HEK293 (cell line): ENCODE results near the gene CENPS.
A peak's percentile ranks its signal among the peaks of the same experiment; 100 is the strongest.

Source experiments
- AEBP2 ChIP-seq: fragments of 450-650 bp; formaldehyde crosslinking; IDR thresholded peaks from 2 replicates; pipeline ENCODE4 v1.5.1; 2016; ENCODE audit warnings: missing biosample characterization, missing genetic modification characterization, borderline replicate concordance
- KLF7 ChIP-seq: fragments of 450-650 bp; formaldehyde crosslinking; IDR thresholded peaks from 2 replicates; pipeline ENCODE4 v1.5.1; 2016; ENCODE audit warnings: missing biosample characterization, missing genetic modification characterization, borderline replicate concordance
- SCRT1 ChIP-seq: fragments of 450-650 bp; formaldehyde crosslinking; IDR thresholded peaks from 2 replicates; pipeline ENCODE4 v1.5.1; 2016; ENCODE audit warnings: missing biosample characterization, missing genetic modification characterization, borderline replicate concordance
- SP2 ChIP-seq: fragments of 450-650 bp; formaldehyde crosslinking; IDR thresholded peaks from 2 replicates; pipeline ENCODE4 v1.5.1; 2016; ENCODE audit warnings: missing biosample characterization, missing genetic modification characterization
- TRIM28 ChIP-seq: IDR thresholded peaks from 2 replicates; pipeline ENCODE4 v1.6.1; 2011; ENCODE audit warnings: low read length, control low read depth, borderline replicate concordance
- WT1 ChIP-seq: fragments of 450-650 bp; formaldehyde crosslinking; IDR thresholded peaks from 2 replicates; pipeline ENCODE4 v1.5.1; 2016; ENCODE audit warnings: missing biosample characterization, missing genetic modification characterization
- YY1 ChIP-seq: fragments of 450-650 bp; formaldehyde crosslinking; IDR thresholded peaks from 2 replicates; pipeline ENCODE4 v1.5.1; 2018; ENCODE audit warnings: missing biosample characterization, missing genetic modification characterization
- ZBTB7A ChIP-seq: fragments of 450-650 bp; formaldehyde crosslinking; IDR thresholded peaks from 2 replicates; pipeline ENCODE4 v1.5.1; 2016; ENCODE audit warnings: low read depth, missing biosample characterization, missing genetic modification characterization
- ZIC2 ChIP-seq: fragments of 450-650 bp; formaldehyde crosslinking; IDR thresholded peaks from 2 replicates; pipeline ENCODE4 v1.5.1; 2016; ENCODE audit warnings: missing biosample characterization, missing genetic modification characterization
- ZNF114 ChIP-seq: fragments of 450-650 bp; formaldehyde crosslinking; IDR thresholded peaks from 2 replicates; pipeline ENCODE4 v1.5.0; 2017; ENCODE audit warnings: missing biosample characterization, missing genetic modification characterization
- ZNF24 ChIP-seq: fragments of 450-650 bp; formaldehyde crosslinking; IDR thresholded peaks from 2 replicates; pipeline ENCODE4 v1.5.1; 2016; ENCODE audit warnings: missing biosample characterization, missing genetic modification characterization
- ZNF292 ChIP-seq: fragments of 450-650 bp; formaldehyde crosslinking; IDR thresholded peaks from 2 replicates; pipeline ENCODE4 v1.5.1; 2016; ENCODE audit warnings: low read depth, missing biosample characterization, missing genetic modification characterization, borderline replicate concordance
- ZNF335 ChIP-seq: fragments of 450-650 bp; formaldehyde crosslinking; conservative IDR thresholded peaks from 2 replicates; pipeline ENCODE4 v1.5.1; 2016; ENCODE audit warnings: missing biosample characterization, missing genetic modification characterization
- ZNF394 ChIP-seq: fragments of 450-650 bp; formaldehyde crosslinking; IDR thresholded peaks from 2 replicates; pipeline ENCODE4 v1.5.1; 2016; ENCODE audit warnings: missing biosample characterization, missing genetic modification characterization, mild to moderate bottlenecking, moderate library complexity, borderline replicate concordance
- ZNF449 ChIP-seq: fragments of 450-650 bp; formaldehyde crosslinking; IDR thresholded peaks from 2 replicates; pipeline ENCODE4 v1.5.1; 2017; ENCODE audit warnings: missing biosample characterization, mild to moderate bottlenecking, missing genetic modification characterization, moderate library complexity
- ZNF561 ChIP-seq: fragments of 450-650 bp; IDR thresholded peaks from 2 replicates; pipeline ENCODE4 v1.5.1; 2018; ENCODE audit warnings: missing biosample characterization, missing genetic modification characterization, borderline replicate concordance
- ZNF580 ChIP-seq: fragments of 450-650 bp; formaldehyde crosslinking; IDR thresholded peaks from 2 replicates; pipeline ENCODE4 v1.5.1; 2016; ENCODE audit warnings: missing biosample characterization, missing genetic modification characterization
- ZNF610 ChIP-seq: fragments of 450-650 bp; formaldehyde crosslinking; IDR thresholded peaks from 2 replicates; pipeline ENCODE4 v1.5.1; 2016; ENCODE audit warnings: missing biosample characterization, missing genetic modification characterization, borderline replicate concordance
- ZNF701 ChIP-seq: fragments of 450-650 bp; formaldehyde crosslinking; IDR thresholded peaks from 2 replicates; pipeline ENCODE4 v1.5.1; 2016; ENCODE audit warnings: missing biosample characterization, missing genetic modification characterization
- TF ChIP-seq, protein P1 (sequence below): fragments of 450-650 bp; formaldehyde crosslinking; IDR thresholded peaks from 2 replicates; pipeline ENCODE4 v1.5.1; 2016; ENCODE audit warnings: missing biosample characterization, missing genetic modification characterization
- TF ChIP-seq, protein P2 (sequence below): fragments of 450-650 bp; formaldehyde crosslinking; IDR thresholded peaks from 2 replicates; pipeline ENCODE4 v1.5.1; 2016; ENCODE audit warnings: missing biosample characterization, missing genetic modification characterization
- TF ChIP-seq, protein P3 (sequence below): fragments of 450-650 bp; formaldehyde crosslinking; IDR thresholded peaks from 2 replicates; pipeline ENCODE4 v1.5.1; 2016; ENCODE audit warnings: missing biosample characterization, missing genetic modification characterization
- TF ChIP-seq, protein P4 (sequence below): fragments of 450-650 bp; formaldehyde crosslinking; IDR thresholded peaks from 2 replicates; pipeline ENCODE4 v1.5.1; 2016; ENCODE audit warnings: missing biosample characterization, missing genetic modification characterization

CENPS gene

DNA sequence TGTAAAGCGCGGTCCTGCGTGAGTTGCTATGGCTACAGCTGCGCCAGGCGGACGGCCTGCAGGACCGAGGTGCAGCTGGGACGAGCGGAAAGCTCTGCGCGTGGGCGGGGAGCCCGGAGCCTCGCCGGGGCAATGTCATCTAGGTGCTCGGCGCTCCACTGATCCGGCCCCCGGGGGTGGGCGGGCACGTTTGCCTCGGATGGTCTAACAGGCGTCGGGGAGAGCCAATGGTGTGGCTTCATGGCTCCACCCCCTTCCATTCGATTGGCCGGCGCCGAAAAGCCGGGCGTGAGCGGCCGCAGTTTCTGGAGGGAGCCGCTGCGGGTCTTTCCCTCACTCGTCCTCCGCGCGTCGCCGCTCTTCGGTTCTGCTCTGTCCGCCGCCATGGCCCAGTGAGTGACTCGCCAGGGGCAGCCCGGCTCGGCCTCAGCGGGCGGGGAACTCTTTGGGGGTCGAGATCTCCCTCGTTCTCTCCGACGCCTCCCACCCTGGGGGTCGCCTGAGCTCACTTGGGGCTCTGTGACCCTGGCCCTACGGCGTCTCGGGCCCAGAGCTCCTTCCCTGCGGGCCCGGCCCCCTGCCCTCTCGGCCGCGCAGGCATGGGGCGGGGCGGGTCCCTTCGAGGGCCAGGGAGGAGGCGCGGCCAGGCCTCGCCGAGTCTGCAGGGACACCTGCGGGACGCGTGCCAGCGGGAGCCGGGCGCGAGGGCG lies 31.3 kb upstream of the CENPS start, which contains the start of gene PGD (continued):
- TF ChIP-seq ZNF114 (tag by site-specific recombination) (no peak), ZNF580 (tag by site-specific recombination) (0 out of 2 replicates have a peak, but pooled peaks have one; percentile 25), TRIM28 (0 out of 2 replicates have a peak, but pooled peaks have one; percentile 51), ZIC2 (tag by site-specific recombination) (peak; percentile 88), AEBP2 (tag by site-specific recombination) (no peak), YY1 (tag by site-specific recombination) (peak; percentile 81), ZNF394 (peak; percentile 74), ZNF292 (no peak), ZNF610 (tag by site-specific recombination) (peak; percentile 72; the same call in 1 of the 2 replicates), ZNF449 (tag by site-specific recombination) (no peak), ZNF24 (tag by site-specific recombination) (peak; percentile 78), ZNF701 (tag by site-specific recombination) (no peak), KLF7 (tag by site-specific recombination) (peak; percentile 86; the same call in 1 of the 2 replicates), ZBTB7A (tag by site-specific recombination) (peak; percentile 33; the same call in 1 of the 2 replicates), WT1 (tag by site-specific recombination) (no peak), ZNF335 (peak; percentile 94), SCRT1 (tag by site-specific recombination) (0 out of 2 replicates have a peak, but pooled peaks have one; percentile 24), SP2 (peak; percentile 98), ZNF561 (tag by site-specific recombination) (peak; percentile 59; the same call in 1 of the 2 replicates)
- TF ChIP-seq, protein P1, sequence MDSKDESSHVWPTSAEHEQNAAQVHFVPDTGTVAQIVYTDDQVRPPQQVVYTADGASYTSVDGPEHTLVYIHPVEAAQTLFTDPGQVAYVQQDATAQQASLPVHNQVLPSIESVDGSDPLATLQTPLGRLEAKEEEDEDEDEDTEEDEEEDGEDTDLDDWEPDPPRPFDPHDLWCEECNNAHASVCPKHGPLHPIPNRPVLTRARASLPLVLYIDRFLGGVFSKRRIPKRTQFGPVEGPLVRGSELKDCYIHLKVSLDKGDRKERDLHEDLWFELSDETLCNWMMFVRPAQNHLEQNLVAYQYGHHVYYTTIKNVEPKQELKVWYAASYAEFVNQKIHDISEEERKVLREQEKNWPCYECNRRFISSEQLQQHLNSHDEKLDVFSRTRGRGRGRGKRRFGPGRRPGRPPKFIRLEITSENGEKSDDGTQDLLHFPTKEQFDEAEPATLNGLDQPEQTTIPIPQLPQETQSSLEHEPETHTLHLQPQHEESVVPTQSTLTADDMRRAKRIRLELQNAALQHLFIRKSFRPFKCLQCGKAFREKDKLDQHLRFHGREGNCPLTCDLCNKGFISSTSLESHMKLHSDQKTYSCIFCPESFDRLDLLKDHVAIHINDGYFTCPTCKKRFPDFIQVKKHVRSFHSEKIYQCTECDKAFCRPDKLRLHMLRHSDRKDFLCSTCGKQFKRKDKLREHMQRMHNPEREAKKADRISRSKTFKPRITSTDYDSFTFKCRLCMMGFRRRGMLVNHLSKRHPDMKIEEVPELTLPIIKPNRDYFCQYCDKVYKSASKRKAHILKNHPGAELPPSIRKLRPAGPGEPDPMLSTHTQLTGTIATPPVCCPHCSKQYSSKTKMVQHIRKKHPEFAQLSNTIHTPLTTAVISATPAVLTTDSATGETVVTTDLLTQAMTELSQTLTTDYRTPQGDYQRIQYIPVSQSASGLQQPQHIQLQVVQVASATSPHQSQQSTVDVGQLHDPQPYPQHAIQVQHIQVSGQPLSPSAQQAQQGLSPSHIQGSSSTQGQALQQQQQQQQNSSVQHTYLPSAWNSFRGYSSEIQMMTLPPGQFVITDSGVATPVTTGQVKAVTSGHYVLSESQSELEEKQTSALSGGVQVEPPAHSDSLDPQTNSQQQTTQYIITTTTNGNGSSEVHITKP (tag by site-specific recombination), result peak; percentile 76
- TF ChIP-seq, protein P2, sequence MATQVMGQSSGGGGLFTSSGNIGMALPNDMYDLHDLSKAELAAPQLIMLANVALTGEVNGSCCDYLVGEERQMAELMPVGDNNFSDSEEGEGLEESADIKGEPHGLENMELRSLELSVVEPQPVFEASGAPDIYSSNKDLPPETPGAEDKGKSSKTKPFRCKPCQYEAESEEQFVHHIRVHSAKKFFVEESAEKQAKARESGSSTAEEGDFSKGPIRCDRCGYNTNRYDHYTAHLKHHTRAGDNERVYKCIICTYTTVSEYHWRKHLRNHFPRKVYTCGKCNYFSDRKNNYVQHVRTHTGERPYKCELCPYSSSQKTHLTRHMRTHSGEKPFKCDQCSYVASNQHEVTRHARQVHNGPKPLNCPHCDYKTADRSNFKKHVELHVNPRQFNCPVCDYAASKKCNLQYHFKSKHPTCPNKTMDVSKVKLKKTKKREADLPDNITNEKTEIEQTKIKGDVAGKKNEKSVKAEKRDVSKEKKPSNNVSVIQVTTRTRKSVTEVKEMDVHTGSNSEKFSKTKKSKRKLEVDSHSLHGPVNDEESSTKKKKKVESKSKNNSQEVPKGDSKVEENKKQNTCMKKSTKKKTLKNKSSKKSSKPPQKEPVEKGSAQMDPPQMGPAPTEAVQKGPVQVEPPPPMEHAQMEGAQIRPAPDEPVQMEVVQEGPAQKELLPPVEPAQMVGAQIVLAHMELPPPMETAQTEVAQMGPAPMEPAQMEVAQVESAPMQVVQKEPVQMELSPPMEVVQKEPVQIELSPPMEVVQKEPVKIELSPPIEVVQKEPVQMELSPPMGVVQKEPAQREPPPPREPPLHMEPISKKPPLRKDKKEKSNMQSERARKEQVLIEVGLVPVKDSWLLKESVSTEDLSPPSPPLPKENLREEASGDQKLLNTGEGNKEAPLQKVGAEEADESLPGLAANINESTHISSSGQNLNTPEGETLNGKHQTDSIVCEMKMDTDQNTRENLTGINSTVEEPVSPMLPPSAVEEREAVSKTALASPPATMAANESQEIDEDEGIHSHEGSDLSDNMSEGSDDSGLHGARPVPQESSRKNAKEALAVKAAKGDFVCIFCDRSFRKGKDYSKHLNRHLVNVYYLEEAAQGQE (tag by site-specific recombination), result no peak
- TF ChIP-seq, protein P3, sequence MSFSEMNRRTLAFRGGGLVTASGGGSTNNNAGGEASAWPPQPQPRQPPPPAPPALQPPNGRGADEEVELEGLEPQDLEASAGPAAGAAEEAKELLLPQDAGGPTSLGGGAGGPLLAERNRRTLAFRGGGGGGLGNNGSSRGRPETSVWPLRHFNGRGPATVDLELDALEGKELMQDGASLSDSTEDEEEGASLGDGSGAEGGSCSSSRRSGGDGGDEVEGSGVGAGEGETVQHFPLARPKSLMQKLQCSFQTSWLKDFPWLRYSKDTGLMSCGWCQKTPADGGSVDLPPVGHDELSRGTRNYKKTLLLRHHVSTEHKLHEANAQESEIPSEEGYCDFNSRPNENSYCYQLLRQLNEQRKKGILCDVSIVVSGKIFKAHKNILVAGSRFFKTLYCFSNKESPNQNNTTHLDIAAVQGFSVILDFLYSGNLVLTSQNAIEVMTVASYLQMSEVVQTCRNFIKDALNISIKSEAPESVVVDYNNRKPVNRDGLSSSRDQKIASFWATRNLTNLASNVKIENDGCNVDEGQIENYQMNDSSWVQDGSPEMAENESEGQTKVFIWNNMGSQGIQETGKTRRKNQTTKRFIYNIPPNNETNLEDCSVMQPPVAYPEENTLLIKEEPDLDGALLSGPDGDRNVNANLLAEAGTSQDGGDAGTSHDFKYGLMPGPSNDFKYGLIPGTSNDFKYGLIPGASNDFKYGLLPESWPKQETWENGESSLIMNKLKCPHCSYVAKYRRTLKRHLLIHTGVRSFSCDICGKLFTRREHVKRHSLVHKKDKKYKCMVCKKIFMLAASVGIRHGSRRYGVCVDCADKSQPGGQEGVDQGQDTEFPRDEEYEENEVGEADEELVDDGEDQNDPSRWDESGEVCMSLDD, result 0 out of 2 replicates have a peak, but pooled peaks have one; percentile 21
- TF ChIP-seq, protein P4, sequence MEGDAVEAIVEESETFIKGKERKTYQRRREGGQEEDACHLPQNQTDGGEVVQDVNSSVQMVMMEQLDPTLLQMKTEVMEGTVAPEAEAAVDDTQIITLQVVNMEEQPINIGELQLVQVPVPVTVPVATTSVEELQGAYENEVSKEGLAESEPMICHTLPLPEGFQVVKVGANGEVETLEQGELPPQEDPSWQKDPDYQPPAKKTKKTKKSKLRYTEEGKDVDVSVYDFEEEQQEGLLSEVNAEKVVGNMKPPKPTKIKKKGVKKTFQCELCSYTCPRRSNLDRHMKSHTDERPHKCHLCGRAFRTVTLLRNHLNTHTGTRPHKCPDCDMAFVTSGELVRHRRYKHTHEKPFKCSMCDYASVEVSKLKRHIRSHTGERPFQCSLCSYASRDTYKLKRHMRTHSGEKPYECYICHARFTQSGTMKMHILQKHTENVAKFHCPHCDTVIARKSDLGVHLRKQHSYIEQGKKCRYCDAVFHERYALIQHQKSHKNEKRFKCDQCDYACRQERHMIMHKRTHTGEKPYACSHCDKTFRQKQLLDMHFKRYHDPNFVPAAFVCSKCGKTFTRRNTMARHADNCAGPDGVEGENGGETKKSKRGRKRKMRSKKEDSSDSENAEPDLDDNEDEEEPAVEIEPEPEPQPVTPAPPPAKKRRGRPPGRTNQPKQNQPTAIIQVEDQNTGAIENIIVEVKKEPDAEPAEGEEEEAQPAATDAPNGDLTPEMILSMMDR (tag by site-specific recombination), result peak; percentile 82
